Endodermal cell (in vitro differentiated cells): ENCODE data around the gene CSNK2A3. TPM values are rescaled to one million over a fixed set of nuclear protein-coding genes. Genes with fewer than 3 reads are reported as not detected.

Source experiments
- DNase-seq: peaks from one replicate; pipeline ENCODE4 v3.0.0-alpha.2; 2017
- H3K27ac ChIP-seq: 2 replicates; pipeline ENCODE4 v1.5.1; 2013; ENCODE audit warnings: mild to moderate bottlenecking, low read depth, low read length, moderate library complexity
- H3K27me3 ChIP-seq: 2 replicates; pipeline ENCODE4 v1.6.1; 2013; ENCODE audit warnings: mild to moderate bottlenecking, low read length, moderate library complexity; ENCODE audit not compliant: insufficient read depth, control insufficient read depth, poor library complexity, severe bottlenecking
- H3K36me3 ChIP-seq: 2 replicates; pipeline ENCODE4 v1.7.0; 2013; ENCODE audit warnings: mild to moderate bottlenecking, low read length, moderate library complexity; ENCODE audit not compliant: control insufficient read depth, insufficient read depth
- H3K4me1 ChIP-seq: one replicate; pipeline ENCODE4 v1.7.0; 2013; ENCODE audit warnings: low read length; ENCODE audit not compliant: control insufficient read depth, insufficient read depth
- H3K4me3 ChIP-seq: 2 replicates; pipeline ENCODE4 v1.5.1; 2013; ENCODE audit warnings: mild to moderate bottlenecking, low read length, moderate library complexity
- H3K9ac ChIP-seq: 2 replicates; pipeline ENCODE4 v1.6.1; 2013; ENCODE audit warnings: mild to moderate bottlenecking, low read length, moderate library complexity; ENCODE audit not compliant: poor library complexity, severe bottlenecking; ENCODE audit errors: extremely low read depth
- H3K9me3 ChIP-seq: 2 replicates; pipeline ENCODE4 v1.6.1; 2013; ENCODE audit warnings: mild to moderate bottlenecking, low read length, moderate library complexity; ENCODE audit not compliant: control insufficient read depth
- H3K27ac Mint-ChIP-seq: 2 replicates; pipeline ENCODE4 v1.8.0; 2020; ENCODE audit warnings: mixed read lengths
- H3K27me3 Mint-ChIP-seq: 2 replicates; pipeline ENCODE4 v1.8.0; 2021; ENCODE audit warnings: mild to moderate bottlenecking, mixed read lengths; ENCODE audit not compliant: insufficient read depth
- H3K36me3 Mint-ChIP-seq: 2 replicates; pipeline ENCODE4 v1.8.0; 2020; ENCODE audit warnings: low read depth, mixed read lengths
- H3K4me1 Mint-ChIP-seq: 2 replicates; pipeline ENCODE4 v1.8.0; 2020; ENCODE audit warnings: mixed read lengths
- H3K4me3 Mint-ChIP-seq: 2 replicates; pipeline ENCODE4 v1.8.0; 2020; ENCODE audit warnings: mild to moderate bottlenecking, moderate library complexity, mixed read lengths
- H3K9me3 Mint-ChIP-seq: 2 replicates; pipeline ENCODE4 v1.8.0; 2020; ENCODE audit warnings: mild to moderate bottlenecking, mixed read lengths
- WGBS, 2 experiments: methylation state at CpG; one replicate each; pipeline versions ENCODE4 v1.1.5 to v1.1.7; 2013; ENCODE audit warnings: missing lambda C conversion rate in 2 of 2, mixed read lengths in 1 of 2; ENCODE audit not compliant: insufficient coverage in 1 of 2, insufficient read length in 1 of 2; 5-methylcytosine and 5-hydroxymethylcytosine counted together
- total RNA-seq, 2 donors: library from RNA; stranded (reverse); fragmentation: NEBNext Ultra II Directional in 1 of 2; extraction: Animal tissue kit (Norgen Biotek cat#: 25700) in 1 of 2; gene quantifications; 2 replicates in 1 of 2; 3 replicates in 1 of 2; pipeline ENCODE4 v1.2.1, GENCODE V29; 2021
- TF ChIP-seq, protein P1 (sequence below): fragments of 200-600 bp; sonication (generic); conservative IDR thresholded peaks from 2 replicates; pipeline ENCODE4 v1.5.0; 2021; ENCODE audit warnings: antibody characterized with exemption, mild to moderate bottlenecking

CSNK2A3 gene
- total RNA-seq, 2 donors from 2014 or later: 0.82 to 2.1 TPM

- Histone ChIP-seq H3K4me1 (no peaks in the 10 kb centered on the region), H3K36me3 (no peaks in the 10 kb centered on the region), H3K27me3 (no peaks in the 10 kb centered on the region), H3K9me3 (no peaks in the 10 kb centered on the region), H3K27ac (no peak overlapping the region), H3K9ac (no peak overlapping the region), H3K4me3 (no peak overlapping the region)
- Mint-ChIP-seq H3K27me3 (no peaks in the 10 kb centered on the region), H3K36me3 (no peaks in the 10 kb centered on the region), H3K4me3 (no peak overlapping the region), H3K27ac (no peak overlapping the region), H3K9me3 (no peaks in the 10 kb centered on the region), H3K4me1 (peaks cover 7% of the 10 kb centered on the region)
- no peak for DNase-seq
- TF ChIP-seq, protein P1, sequence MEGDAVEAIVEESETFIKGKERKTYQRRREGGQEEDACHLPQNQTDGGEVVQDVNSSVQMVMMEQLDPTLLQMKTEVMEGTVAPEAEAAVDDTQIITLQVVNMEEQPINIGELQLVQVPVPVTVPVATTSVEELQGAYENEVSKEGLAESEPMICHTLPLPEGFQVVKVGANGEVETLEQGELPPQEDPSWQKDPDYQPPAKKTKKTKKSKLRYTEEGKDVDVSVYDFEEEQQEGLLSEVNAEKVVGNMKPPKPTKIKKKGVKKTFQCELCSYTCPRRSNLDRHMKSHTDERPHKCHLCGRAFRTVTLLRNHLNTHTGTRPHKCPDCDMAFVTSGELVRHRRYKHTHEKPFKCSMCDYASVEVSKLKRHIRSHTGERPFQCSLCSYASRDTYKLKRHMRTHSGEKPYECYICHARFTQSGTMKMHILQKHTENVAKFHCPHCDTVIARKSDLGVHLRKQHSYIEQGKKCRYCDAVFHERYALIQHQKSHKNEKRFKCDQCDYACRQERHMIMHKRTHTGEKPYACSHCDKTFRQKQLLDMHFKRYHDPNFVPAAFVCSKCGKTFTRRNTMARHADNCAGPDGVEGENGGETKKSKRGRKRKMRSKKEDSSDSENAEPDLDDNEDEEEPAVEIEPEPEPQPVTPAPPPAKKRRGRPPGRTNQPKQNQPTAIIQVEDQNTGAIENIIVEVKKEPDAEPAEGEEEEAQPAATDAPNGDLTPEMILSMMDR: no peak
- WGBS, 2 experiments: 78 to 100% methylated on average over 1 of the region's 1 CpG
Measured at GRCh38 chr11:11308249-11308648, 44.8 kb downstream of the CSNK2A3 start.

DNA sequence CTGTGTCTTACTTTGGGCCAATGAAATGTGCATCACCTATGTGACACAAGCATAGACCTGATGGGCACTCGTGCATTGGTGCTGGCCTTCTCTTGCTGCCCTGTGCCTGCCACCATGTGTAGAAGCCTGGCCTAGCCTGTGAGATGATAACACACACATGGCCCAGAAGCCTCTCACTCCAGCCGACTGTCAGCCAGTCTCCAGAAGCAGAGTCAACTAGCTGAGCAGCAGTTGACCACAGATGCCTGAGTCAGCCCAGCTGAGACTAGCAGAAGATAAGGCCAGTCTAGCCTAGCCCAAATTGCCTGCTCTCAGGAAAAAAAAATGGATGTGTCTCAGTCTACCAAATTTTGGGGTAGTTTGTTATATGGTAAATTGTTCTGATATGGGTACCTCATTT is 46.2 kb downstream of the CSNK2A3 start:
- H3K27ac Mint-ChIP-seq: no peak overlapping the region
- no peaks in the 10 kb centered on the region for H3K27me3 Mint-ChIP-seq
- no peaks in the 10 kb centered on the region for H3K4me1 ChIP-seq
- H3K36me3 ChIP-seq: no peaks in the 10 kb centered on the region
- peaks cover 4% of the 10 kb centered on the region for H3K4me1 Mint-ChIP-seq
- H3K36me3 Mint-ChIP-seq: no peaks in the 10 kb centered on the region
- H3K4me3 Mint-ChIP-seq: no peak overlapping the region
- H3K9me3 Mint-ChIP-seq: no peaks in the 10 kb centered on the region
- no peak overlapping the region for H3K9ac ChIP-seq
- no peaks in the 10 kb centered on the region for H3K9me3 ChIP-seq
- no peak overlapping the region for H3K27ac ChIP-seq
- WGBS, 2 experiments: 93 to 100% methylated on average over 2 of the region's 2 CpGs
- no peaks in the 10 kb centered on the region for H3K27me3 ChIP-seq
- DNase-seq: no peak
- TF ChIP-seq, protein P1: no peak
- no peak overlapping the region for H3K4me3 ChIP-seq

DNA sequence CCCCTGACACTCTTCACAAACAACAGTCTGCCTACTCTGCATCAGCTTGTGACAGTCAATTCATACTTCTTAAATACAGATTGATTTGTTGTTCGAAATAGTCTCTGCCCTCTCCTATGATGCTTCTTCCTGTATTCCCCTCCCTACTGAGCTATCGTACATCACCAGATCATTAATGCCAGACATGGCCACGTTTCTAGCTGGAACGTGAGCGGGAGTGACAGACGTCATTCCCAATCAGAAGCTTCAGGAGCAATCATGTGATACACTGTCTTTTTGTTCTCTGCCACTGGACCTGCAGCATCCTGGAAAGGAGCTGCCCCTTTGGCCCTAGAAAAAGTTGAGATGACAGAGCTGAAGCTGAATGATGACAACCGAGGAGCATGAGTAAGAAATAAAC is 48.5 kb downstream of the CSNK2A3 start:
- Histone ChIP-seq H3K9me3 (no peaks in the 10 kb centered on the region), H3K27me3 (no peaks in the 10 kb centered on the region), H3K9ac (no peak overlapping the region), H3K4me1 (no peaks in the 10 kb centered on the region), H3K4me3 (no peak overlapping the region), H3K36me3 (no peaks in the 10 kb centered on the region), H3K27ac (no peak overlapping the region)
- DNase-seq: no peak
- no peak overlapping the region for H3K4me3 Mint-ChIP-seq
- H3K36me3 Mint-ChIP-seq: no peaks in the 10 kb centered on the region
- 85 to 87% methylated on average over 6 to 7 of the region's 7 CpGs for WGBS, 2 experiments
- H3K27ac Mint-ChIP-seq: no peak overlapping the region
- TF ChIP-seq, protein P1: no peak
- no peaks in the 10 kb centered on the region for H3K9me3 Mint-ChIP-seq
- no peaks in the 10 kb centered on the region for H3K27me3 Mint-ChIP-seq
- peaks cover 4% of the 10 kb centered on the region for H3K4me1 Mint-ChIP-seq
